Neural progenitor cell (in vitro differentiated cells): ENCODE data around the gene VSTM4.

Experiments used
- EZH2 ChIP-seq: fragments of 200-600 bp; sonication (generic); IDR thresholded peaks from 2 replicates; pipeline ENCODE4 v1.6.1; 2017; ENCODE audit warnings: antibody characterized with exemption, mild to moderate bottlenecking, moderate library complexity
- EZH2phosphoT487 ChIP-seq: fragments of 200-600 bp; sonication (generic); IDR thresholded peaks from 2 replicates; pipeline ENCODE4 v1.6.1; 2017; ENCODE audit warnings: antibody characterized with exemption
- TF ChIP-seq, protein P1 (sequence below): fragments of 200-600 bp; sonication (generic); IDR thresholded peaks from 2 replicates; pipeline ENCODE4 v1.5.1; 2017; ENCODE audit warnings: antibody characterized with exemption, mild to moderate bottlenecking

DNA sequence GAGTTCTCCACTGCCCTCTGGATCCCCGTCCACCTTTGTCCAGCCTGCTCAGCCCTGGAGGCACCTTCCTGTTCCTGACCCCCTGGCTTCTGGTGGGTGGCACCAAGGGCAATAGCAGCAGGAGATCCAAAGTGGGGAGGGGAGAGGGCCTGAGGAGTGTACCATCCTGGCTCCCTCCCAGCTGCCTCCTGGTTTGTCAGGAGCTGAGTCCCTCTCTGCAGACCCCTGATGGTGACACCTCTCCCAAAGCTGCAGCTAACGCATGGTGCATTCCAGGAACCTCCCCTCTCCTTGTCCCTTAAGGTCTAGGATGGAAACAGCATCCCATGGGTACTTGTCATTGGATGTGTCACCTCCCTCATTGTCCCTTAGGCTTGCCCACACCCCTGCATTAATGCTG, 39.6 kb downstream of the VSTM4 start:
- TF ChIP-seq, protein P1, sequence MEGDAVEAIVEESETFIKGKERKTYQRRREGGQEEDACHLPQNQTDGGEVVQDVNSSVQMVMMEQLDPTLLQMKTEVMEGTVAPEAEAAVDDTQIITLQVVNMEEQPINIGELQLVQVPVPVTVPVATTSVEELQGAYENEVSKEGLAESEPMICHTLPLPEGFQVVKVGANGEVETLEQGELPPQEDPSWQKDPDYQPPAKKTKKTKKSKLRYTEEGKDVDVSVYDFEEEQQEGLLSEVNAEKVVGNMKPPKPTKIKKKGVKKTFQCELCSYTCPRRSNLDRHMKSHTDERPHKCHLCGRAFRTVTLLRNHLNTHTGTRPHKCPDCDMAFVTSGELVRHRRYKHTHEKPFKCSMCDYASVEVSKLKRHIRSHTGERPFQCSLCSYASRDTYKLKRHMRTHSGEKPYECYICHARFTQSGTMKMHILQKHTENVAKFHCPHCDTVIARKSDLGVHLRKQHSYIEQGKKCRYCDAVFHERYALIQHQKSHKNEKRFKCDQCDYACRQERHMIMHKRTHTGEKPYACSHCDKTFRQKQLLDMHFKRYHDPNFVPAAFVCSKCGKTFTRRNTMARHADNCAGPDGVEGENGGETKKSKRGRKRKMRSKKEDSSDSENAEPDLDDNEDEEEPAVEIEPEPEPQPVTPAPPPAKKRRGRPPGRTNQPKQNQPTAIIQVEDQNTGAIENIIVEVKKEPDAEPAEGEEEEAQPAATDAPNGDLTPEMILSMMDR: no peak
- TF ChIP-seq EZH2: no peak
- TF ChIP-seq EZH2phosphoT487: no peak
